Measurements from ENCODE around the gene NR5A1.

DNA sequence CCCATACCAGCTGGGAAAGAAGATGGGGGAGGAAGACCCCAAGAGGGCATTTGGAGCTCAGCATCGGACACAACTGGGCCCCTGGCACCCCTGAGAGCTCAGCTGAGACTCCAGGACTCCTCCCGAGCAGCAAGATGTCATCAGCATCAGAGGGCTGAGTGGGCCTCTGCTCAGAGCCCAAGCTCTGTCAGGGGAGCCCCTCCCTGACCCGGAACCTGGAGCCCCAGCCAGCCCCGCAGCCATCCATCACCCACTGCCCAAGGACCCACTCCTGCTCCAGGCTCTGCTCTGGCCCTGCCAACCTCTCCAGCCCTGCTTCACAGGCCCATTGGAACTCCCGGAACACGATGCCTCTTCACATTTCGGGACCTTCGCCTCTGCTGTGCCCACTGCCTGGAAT lies 9.8 kb downstream of the NR5A1 start:
- TF ChIP-seq, protein P1, sequence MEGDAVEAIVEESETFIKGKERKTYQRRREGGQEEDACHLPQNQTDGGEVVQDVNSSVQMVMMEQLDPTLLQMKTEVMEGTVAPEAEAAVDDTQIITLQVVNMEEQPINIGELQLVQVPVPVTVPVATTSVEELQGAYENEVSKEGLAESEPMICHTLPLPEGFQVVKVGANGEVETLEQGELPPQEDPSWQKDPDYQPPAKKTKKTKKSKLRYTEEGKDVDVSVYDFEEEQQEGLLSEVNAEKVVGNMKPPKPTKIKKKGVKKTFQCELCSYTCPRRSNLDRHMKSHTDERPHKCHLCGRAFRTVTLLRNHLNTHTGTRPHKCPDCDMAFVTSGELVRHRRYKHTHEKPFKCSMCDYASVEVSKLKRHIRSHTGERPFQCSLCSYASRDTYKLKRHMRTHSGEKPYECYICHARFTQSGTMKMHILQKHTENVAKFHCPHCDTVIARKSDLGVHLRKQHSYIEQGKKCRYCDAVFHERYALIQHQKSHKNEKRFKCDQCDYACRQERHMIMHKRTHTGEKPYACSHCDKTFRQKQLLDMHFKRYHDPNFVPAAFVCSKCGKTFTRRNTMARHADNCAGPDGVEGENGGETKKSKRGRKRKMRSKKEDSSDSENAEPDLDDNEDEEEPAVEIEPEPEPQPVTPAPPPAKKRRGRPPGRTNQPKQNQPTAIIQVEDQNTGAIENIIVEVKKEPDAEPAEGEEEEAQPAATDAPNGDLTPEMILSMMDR (IDR thresholded peaks at IDR 0.05): no peak
- no peak for TF ChIP-seq POLR2A (IDR thresholded peaks at IDR 0.05)

Data from heart left ventricle (tissue), 13 donors.